Activated T-helper 9 cell treated with anti-CD3 and anti-CD28 coated beads, Interleukin-2, amount 50 U/mL, for 16 hours (primary cell): ENCODE measurements around the gene PLEKHA1.

Source experiments
- DNase-seq: peaks from one replicate; pipeline ENCODE4 v3.0.0-alpha.2; 2020; ENCODE audit warnings: low read depth

PLEKHA1 gene

DNA sequence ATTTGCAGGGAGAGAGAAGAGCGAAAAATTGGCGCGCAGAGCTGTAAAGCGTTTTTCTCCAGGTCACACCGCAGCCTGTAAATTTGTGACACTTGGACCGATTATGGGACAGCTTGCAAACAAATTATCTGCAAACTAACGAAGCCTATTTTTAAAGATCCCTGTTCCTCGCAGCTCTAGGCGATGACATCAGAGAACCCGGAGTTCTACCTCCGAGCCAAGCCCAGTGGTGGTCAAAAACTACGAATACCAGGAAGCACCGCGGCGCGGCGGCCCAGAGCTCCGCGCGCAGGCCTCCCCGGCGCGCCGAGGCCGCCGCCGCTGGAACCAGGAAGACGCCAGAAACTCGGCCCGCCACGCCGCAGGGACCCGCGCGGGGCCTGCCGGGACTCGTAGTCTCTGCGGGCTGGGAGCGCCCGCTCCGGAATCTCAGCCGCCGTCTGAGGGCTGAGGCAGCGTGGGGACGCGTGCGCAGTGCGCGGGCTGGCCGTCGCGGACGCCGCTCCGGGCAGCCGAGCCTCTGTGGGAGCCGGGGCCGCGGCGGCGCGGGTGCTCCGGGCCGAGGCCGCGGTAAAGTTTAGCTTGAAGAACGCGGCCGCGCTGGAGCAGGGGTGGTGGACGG lies at the start of gene PLEKHA1:
TSS of gene PLEKHA1 (plus strand) at position 472 of the 622 bp plus-strand sequence. CDS start 18,493 bp downstream, outside the sequence.
- peak; percentile 90 for DNase-seq

DNA sequence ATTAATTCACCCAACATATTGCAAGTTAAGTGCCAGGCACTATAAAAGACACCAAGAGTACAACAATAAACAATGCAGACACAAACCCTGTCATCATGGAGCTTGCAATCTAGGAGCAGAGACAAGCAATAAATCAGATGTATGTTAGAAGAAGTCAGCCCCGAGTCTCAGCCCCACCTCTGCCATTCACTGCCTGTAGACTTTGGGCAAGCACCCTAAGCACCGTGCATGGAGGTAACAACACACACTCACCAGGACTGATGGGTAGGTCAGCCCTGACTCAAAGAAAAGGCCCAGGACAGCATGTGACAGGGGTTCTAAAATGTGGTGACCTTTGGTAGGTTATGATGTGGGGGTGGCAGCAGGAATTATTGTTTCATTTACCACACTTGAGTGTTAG lies 49.3 kb upstream of the PLEKHA1 start:
- DNase-seq = no peak

DNA sequence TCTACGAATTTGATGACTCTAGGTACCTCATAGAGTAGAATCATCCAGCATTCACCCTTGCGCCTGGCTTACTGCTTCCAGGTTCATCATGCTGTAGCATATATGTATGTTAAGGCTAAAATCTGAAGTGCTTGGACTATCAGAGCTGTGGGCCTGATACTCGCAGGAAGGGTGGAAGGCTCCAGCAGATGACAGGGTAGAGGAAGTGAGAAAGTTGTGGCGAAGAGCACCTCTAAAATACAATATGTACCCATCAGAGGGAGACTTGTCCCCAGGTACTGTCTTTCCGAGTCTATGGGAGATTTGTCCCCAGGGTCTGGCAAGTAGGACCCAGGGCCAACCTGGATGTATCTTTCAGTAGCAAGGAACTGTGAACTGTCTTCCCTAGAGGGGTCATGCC lies 48.1 kb upstream of the PLEKHA1 start:
- no peak for DNase-seq

DNA sequence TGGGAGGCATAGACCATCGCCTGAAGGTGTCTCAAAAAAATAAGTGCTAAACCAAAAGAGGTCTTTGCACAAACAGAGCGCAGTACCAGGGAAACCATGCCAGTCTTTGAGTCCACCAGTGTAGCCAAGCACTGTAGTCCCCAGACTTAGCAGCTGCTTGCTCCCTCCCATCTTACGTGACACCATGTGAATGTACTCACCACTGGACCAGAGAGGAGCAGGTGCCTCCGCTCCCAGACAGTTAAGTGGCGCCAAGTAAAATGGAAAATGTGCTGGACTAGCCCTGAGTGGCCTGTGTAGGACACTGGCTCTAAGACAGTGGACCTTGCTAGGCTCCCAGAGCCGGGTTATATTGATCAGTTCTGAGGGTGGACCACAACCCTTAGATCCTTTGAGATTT lies 47.7 kb upstream of the PLEKHA1 start:
- no peak for DNase-seq

DNA sequence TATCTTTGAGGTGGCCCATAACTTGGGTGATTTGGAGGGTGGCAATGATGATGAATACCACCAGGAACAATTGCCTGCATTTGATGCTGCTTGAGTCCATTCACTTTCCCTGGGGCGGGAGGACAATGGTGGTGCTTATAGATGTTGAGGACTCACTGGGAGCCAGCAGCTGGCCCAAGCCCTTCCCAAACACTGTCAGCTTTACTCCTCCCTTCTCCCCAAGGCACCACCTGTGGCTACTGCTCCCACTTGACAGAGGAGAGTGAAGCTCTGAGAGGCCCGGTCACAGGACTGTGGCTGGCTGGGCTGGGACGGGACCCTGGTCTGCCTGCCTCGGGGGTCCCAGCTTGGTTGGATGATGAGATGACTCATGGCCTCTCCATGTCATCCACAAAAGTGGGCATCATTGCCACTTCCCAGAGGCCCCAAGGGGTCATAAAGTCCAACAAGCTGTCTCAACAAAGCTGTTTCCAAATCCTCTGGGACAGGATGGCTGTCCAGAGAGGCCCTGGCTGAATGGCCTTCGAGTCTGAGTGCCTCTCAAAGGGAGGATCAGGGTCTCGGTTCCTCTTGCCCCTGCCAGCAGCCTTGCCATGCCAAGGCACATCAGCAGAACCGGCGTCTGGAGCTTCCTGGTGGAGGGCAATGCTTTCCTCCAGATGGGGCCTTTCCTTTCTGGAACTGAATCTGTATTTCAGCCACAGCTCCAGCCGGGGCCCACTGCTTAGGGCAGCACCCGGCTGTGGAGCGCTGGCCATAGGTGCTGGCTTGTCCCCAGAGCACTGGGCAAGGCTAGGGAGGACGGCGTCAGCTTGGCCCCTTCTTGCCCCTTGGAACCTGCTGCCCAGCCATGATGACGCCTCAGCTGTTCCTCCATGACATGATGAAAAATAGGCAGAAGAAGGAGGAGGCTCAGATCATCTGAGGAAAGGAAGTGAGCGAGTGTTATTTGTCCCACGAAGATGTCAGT lies 47.0 kb upstream of the PLEKHA1 start:
- no peak for DNase-seq

DNA sequence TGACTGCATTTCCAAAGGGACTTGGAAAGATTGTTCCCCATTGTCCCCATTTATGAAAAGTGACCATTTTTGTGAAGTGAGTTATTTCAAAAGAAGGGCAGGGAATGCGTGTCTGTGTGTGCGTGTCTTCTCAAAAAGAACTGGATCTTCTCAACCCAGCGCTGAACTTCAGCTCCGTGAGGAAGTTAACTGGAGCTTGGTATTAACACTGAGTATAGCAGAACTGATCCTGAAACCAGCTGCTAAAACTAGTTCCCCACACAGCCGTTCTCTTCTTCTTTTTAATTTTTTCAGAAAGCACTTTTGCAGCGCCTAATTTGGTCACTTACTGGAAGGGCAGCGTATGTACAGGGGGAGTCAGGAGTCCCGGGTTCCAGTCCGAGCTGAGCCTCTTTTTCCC lies 45.8 kb upstream of the PLEKHA1 start:
- DNase-seq = no peak

DNA sequence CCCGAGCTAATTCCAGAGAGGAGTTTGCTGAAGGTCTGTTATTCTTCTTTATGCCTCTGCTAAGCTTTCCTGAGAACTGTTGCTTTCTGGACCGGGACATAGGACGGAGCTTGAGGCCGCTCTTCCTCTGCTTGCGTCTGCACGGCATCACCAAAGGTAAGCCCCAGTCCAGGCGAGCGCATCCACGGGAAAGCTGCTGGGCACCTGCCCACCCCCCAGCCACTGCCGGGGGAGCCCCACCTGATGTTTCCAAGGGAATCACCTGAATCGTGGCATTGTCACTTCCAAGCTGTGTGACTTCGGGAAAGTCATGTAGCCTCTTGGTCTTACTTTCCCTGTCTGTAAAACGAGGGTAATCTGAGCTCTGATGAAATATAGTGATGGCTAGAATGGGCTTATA lies 45.1 kb upstream of the PLEKHA1 start:
- no peak for DNase-seq

DNA sequence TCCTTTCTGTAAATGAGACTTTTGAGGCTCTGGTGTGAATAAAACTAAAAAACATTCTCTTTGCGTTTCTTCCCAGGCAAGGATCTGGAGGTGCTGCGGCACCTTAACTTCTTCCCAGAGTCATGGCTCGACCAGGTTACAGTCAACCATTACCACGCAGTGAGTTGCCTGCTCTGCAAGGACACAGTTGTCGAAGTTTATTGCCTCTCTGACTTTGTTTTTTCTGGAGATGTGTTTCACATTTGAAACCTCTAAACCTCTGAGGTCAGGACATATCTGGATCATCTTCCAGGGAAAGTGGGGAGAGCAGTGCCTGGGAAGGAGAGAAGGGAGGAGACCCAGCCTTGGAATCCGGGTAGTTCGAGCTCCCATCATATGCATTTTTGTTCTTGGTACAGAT lies 43.4 kb upstream of the PLEKHA1 start:
- DNase-seq = no peak

DNA sequence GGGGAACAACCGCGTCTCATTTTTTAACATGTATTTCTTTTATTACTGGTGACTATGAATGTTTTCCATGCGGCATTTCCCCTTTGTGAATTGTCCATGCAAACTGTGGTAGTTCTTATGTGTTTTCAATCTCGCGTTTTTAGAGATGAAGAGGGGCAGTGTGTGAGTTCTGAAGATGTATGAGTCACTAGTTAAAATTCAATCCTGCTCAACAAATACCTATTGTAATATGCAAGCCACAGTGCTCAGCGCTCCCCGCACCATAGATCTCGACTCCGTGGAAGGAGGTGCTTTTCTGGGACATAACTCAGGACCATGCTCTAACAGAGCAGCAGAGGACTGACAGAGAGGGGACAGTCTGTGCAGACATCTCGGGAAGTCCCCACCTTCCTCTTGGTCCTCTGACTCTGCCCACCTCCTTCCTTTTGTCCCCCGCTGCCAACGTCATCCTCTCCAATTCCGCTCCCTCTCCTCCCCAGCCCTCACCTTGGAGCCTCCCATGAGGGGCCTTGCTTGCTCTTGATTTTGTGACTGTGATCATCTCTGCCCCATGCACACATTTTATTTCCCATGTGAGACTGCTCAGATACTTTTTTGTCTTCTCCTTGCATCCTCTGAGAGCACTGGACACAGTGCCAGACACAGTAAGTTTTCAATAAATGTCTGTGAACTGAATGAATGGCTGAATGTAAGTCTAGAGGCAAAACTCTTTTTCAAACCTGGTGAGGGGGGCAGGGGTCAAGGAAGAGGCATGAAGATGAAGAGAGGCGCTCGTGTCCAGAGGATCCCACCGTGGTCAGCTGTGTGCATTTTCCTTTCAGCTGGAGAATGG lies 42.7 kb upstream of the PLEKHA1 start:
- DNase-seq = no peak

DNA sequence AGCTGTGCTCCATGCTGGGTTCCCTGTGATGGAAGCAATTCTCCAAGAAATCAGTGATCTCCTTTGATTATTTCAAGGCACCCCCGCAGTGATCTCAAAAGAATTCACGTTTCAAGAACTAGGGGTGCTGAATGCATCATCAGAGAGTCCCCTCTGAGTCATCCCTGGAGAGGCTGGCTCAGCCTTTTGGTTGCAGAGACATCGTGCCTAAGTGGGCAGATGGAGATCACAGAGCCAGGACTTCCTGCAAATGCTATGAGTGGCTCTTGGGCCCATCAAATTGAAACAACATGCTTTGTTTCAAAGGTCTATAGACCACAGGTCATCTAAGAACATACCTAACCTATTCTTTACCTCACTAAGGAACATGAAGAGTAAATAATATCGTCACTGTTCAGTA lies 41.5 kb upstream of the PLEKHA1 start:
- no peak for DNase-seq

DNA sequence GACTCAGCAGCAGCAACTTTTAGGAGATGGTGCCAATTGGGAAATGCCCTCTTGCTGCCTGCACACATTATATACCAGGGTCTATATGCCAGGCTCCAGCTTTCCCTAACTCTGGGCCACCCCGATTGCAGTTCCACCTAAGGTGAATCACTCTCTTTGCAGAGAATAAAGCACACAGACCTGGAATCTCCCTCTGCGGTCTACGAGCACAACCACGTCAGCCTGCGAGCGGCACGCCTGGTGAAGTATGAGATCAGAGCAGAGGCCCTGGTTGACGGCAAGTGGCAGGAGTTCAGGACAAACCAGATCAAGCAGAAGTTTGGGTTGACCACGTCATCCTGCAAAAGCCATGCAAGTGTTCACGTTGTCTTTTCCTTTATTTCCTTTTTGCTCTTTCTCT lies 38.2 kb upstream of the PLEKHA1 start:
- DNase-seq = no peak

DNA sequence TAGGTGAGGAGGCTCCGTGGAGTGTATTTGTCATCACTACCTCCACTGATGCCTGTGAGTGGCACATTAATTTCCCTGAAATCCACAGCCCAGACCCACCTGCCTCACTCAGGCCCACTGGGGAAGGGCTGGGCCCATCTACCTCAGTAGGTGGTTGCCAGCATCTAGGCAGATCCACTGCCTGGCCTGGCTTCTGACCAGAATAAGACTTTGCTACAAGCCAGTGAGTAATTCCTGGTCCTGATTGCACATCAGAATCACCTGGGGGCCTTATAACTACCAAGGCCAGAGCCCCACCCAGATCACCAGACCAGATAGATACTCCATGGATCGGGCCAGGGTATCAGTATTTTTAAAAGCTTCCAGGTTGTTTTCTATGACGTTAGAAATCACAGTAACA lies 37.5 kb upstream of the PLEKHA1 start:
- DNase-seq = no peak

DNA sequence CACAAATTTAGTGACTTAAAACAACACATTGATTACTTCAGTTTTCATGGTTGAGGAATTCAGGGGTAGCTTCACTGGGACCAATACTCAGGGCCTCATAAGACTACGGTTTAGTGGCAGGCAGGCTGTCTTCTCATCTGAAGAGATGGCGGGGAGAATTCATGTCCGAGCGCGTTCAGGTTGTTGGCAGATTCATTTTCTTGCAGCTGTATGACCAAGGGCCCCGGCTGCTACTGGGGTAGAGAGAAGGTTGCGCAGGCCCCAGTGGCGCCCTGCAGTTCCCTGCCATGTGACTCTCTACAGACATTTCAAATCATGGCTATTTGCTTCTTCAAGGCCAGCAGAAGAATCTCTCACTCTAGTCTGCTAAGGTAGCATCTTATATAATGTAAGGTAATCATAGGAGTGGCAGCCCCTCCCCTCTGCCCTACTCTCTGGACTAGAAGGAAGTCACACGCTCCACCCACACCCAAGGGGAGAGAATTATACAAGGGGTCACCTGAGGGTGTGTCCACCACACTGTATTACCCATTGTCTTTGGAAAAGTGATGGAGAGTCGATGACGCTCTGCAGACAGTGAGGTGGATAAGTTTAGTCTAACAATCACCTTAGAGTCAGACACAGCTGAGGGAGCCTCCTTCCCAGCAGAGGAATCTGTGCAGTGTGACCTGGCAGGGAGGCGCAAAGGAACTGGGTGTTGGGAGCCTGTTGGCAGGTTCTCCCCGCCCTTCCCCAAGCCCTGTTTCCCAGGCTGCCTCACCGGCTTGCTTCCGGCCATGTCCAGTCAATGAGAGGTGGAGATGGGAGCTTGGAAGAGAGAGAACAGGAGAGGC lies 35.7 kb upstream of the PLEKHA1 start:
- no peak for DNase-seq

DNA sequence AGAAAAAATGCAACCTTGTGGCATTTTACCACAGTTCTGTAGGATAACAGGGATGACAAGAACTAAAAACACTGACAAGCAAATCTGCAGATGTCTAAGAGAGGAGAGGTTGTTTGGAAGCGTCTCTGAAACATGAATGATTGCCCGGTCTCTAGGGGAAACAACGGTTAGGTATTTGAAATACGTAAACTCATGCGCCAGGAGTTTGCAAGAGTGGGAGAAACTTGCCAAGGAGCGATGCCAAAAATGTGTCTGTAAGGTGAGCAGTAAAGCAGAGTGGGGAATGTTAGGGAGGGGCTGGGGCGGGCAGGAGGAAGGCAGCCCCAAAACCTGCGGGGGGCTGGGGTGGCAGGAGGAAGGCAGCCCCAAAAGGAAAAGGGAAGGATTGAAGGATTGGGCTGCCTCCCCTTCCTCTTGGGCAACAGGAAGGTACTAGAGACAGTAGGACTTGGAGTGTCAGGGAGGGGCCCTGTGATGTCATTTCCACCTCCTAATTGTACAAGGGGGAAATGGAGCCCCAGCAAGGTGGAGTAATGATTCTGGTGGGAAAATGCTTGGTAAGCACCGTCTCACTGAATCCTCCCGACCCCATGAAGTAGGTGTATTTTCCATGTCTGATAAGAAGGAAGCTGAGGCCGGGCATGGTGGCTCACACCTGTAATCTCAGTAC lies 33.2 kb upstream of the PLEKHA1 start:
- DNase-seq = no peak

DNA sequence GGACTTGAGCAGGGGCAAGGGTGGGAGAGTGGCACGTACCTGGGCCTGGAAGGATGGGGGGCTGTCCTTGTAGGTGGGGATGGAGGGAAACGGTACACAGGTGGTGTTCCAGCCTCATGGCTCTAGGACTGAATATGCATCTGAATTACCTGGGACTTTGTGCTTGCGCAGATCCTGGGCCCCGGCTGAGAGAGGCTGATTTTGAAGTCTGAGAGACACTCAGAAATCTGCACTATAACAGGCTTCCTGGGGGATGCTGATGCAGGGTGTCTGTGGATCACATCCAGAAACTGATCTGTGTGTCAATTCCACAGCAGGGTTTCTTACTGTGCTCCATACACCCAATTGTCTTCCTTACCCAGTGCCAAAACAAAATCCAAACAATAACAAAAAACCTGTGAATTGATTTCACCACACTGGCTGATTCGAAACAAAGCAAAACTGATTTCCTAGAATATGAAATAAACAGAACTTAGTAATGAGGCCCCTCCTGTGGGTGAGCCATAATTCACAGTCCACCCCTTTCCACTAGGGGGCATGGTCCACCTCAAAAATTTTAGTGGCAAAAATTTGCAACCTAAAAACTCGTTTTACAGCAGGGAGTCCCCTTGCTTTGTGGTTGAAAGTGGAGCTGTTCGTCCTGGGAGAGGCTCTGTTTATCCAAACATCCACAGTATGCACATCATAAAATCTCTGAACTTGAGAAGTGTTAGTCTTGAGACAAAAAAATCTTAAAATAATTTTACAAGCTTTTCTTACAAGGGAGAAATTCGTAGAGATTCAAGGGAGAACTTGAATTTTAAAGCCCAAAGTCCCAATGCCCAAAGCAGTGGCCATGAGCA lies 32.0 kb upstream of the PLEKHA1 start:
- DNase-seq = peak; percentile 8

DNA sequence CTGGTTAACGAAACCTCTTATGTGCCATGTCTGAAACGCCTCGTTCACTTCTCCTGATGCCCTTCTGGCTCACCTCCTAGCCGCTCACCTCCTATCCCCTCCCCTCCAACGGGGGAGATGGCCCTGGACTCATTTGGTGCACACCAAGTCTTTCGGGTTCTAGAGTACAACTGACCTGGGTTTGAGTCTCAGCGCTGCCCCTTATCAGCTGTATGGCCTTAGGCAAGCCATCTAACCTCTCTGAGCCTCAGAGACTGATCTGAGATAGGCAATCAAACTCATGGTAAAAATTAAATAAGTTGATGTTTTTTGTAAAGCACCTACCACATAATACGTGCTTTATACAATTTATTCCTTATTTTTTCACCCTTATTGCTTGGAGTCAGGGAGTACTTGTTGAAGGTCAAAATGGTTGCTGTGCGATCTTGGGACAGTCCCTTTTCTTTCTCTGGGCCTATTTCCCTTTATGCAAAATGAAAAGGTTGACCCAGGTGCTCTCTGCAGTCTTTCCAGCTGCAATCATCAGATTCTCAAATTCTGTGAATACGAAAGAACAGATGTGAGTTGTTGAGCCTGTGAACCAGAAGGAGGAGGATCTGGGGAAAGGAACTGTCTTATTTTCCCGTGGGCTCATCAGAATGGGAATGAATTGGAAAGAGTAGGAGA lies 31.2 kb upstream of the PLEKHA1 start:
- DNase-seq = no peak

DNA sequence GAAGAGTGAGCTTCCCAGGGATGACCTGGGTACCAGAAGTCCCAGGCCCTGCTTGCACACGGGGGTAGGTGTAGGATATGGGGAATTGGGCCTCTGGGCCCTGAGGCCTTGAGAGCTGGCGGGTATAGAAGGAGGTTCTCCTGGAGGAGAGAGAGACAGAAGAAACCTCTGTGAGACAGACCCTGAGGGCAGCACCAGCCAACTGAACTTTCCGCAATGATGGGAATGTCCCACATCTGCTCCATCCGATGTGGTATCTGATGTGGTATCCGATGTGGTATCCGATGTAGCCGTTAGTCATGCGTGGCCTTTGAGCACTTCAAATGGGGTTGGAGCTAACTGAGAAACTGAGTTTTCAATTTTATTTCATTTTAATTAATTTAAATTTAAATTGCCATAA lies 30.6 kb upstream of the PLEKHA1 start:
- no peak for DNase-seq

DNA sequence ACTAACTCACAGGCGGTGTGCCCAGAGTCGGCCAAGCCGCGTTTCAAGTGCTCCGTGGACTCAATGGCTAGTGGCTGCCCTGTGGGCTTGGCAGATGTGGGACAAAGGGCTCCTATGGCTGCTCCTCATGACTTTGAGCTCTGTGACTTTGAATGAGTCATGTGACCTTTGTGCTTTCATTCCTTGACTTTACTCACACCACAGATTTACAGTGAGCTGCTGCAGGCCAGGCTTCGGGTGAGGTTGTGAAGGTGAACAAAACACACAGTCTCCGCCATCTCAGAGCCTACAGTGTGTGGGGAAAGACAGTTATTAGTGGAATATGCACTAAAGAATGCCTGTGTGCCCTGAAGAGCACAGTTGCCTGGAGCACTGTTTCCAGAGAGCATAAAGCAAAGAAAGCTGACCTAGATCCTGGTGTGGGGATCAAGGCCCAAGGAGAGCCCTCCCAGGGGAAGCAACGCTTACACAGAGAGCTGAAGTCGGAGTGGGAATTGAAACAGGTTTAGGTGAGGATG lies 29.7 kb upstream of the PLEKHA1 start:
- DNase-seq = no peak

DNA sequence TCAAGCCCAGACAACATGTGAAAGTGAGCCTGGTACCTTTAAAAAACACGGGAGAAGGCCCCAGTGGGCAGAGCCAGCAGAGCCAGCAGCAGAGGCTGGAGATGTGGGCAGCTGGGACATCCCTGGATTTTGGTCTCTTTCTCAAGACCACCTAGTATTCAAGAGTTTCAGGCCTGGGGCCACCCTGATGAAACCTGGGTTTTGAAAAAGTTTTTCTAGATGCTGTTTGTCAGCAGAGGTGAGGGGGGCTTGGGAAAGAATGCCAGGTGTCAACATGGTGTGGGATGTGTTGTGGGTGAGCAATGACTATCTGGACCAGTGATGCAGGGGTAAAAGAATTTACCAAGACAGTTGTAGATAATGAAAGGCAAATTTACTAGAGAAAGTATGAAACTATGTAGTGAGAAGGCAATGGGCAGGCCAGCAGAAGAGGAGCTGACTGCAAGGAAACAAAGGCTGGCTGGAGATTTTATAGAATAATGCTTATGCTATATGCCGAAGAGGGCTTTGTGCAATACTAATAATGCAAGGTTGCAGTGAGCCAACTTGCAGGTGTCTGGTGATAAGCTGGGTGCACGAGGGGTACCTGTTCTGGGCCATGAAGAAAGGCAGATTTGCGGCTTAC lies 28.1 kb upstream of the PLEKHA1 start:
- no peak for DNase-seq
